UCSD-AML1 (cell line): ENCODE measurements around the gene LUZP1.
"Not testable (repeated sequence)": the region's sequence is repeated elsewhere in the genome, so short reads cannot be mapped to it uniquely, and the experiment has no call there.

ENCODE experiments used
- DNase-seq: peaks from one replicate; lab custom pipeline; 2025; ENCODE audit not compliant: unreplicated experiment; lab: John Stamatoyannopoulos, UW

Gene LUZP1

GRCh38 chr1:23188936-23189452 lies 20.3 kb upstream of the LUZP1 start:
- DNase-seq, result not testable (repeated sequence)

GRCh38 chr1:23188434-23188884 lies 19.8 kb upstream of the LUZP1 start:
- DNase-seq, result no peak

GRCh38 chr1:23187637-23188036 lies 19.0 kb upstream of the LUZP1 start:
- no peak for DNase-seq

- DNase-seq, result no peak
Measured at GRCh38 chr1:23185381-23185780, 16.7 kb upstream of the LUZP1 start.

- DNase-seq, result peak; percentile 21
Measured at GRCh38 chr1:23184212-23184934, 15.7 kb upstream of the LUZP1 start.

GRCh38 chr1:23179862-23180261 lies 11.2 kb upstream of the LUZP1 start:
- no peak for DNase-seq

GRCh38 chr1:23178950-23179349 lies 10.3 kb upstream of the LUZP1 start:
- peak; percentile 20 for DNase-seq

GRCh38 chr1:23178414-23178813 lies 9.8 kb upstream of the LUZP1 start:
- no peak for DNase-seq

GRCh38 chr1:23177438-23178380 lies 9.1 kb upstream of the LUZP1 start:
- peak; percentile 81 for DNase-seq

GRCh38 chr1:23177031-23177430 lies 8.4 kb upstream of the LUZP1 start:
- no peak for DNase-seq

- DNase-seq, result no peak
Measured at GRCh38 chr1:23174426-23175110, 5.9 kb upstream of the LUZP1 start.

GRCh38 chr1:23171181-23171755 lies 2.6 kb upstream of the LUZP1 start:
- DNase-seq, result no peak

- DNase-seq, result peak; percentile 83
Measured at GRCh38 chr1:23169727-23170335, 1.2 kb upstream of the LUZP1 start.

GRCh38 chr1:23169195-23169575 lies 529 bp upstream of the LUZP1 start:
- DNase-seq, result no peak

- DNase-seq, result peak; percentile 45
Measured at GRCh38 chr1:23168079-23168444, 594 bp downstream of the LUZP1 start.

GRCh38 chr1:23167353-23168078 lies 1.1 kb downstream of the LUZP1 start:
- DNase-seq, result peak; percentile 37

- no peak for DNase-seq
Measured at GRCh38 chr1:23166854-23167253, 1.8 kb downstream of the LUZP1 start.

- no peak for DNase-seq
Measured at GRCh38 chr1:23163395-23163794, 5.3 kb downstream of the LUZP1 start.

GRCh38 chr1:23159963-23160877 lies 8.4 kb downstream of the LUZP1 start:
- DNase-seq, result no peak
